Ascending aorta (tissue), 2 donors: ENCODE results near the gene FRAT2. TPM values are rescaled to one million over a fixed set of nuclear protein-coding genes. Genes with fewer than 3 reads are reported as not detected.

Experiments used
- DNase-seq, 2 donors: peaks; one replicate each; pipeline ENCODE4 v3.0.0-alpha.2; 2019; ENCODE audit warnings: low spot score in 2 of 2
- H3K27ac ChIP-seq, 2 donors: fragments of 200-600 bp; sonication (generic); one replicate each; pipeline ENCODE4 v1.5.1; 2016 to 2017; ENCODE audit warnings: mild to moderate bottlenecking in 1 of 2
- H3K27me3 ChIP-seq: fragments of 200-600 bp; sonication (generic); one replicate; pipeline ENCODE4 v1.5.1; 2017
- H3K36me3 ChIP-seq, 2 donors: fragments of 200-600 bp; sonication (generic); one replicate each; pipeline ENCODE4 v1.5.1; 2016
- H3K4me1 ChIP-seq, 2 donors: fragments of 200-600 bp; sonication (generic); one replicate each; pipeline ENCODE4 v1.5.1; 2016 to 2017; ENCODE audit warnings: mild to moderate bottlenecking in 1 of 2
- H3K4me3 ChIP-seq, 2 donors: fragments of 200-600 bp; sonication (generic); one replicate each; pipeline ENCODE4 v1.5.1; 2016 to 2017; ENCODE audit warnings: mild to moderate bottlenecking in 1 of 2
- H3K9me3 ChIP-seq, 2 donors: fragments of 200-600 bp; sonication (generic); one replicate each; pipeline ENCODE4 v1.5.1; 2016
- CTCF ChIP-seq, 3 experiments: fragments of 200-600 bp in 2 of 3; fragments of 450-650 bp in 1 of 3; sonication (generic) in 2 of 3; IDR thresholded peaks; one replicate each; pipeline ENCODE4 v1.5.1; 2016 to 2019; ENCODE audit warnings: antibody characterized with exemption in 3 of 3, mild to moderate bottlenecking in 1 of 3, moderate library complexity in 1 of 3
- intact Hi-C: fragments of 100-400 bp; cut with DNase I; formaldehyde crosslinking; loops from one replicate; pipeline ENCODE4 v1.15.1; 2023
- total RNA-seq: library from RNA; depleted of rRNA; stranded (reverse); fragments of >200 nt; gene quantifications from one replicate; pipeline ENCODE4 v1.1.0, GENCODE V29; 2016

Gene FRAT2
- total RNA-seq, 1 donor from 2014 or later: 32.0 TPM

DNA sequence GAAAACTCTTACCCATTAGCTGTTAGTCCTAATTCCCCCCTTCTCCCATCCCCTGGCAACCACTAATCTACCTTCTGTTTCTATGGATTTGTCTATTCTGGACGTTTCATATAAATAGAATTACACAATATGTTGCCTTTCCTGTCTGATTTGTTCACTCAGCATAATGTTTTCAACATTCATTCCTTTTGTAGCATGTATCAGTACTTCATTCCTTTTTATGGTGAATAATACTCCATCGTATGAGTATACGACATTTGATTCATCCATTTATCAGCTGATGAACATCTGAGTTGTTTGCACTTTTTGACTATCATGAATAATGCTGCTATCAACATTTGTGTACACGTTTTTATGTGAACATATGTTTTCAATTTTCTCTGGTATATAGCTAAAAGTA lies 19.9 kb downstream of the FRAT2 start:
- Histone ChIP-seq H3K27ac (no peak overlapping the region), H3K27me3 (no peaks in the 10 kb centered on the region), H3K4me3 (no peak overlapping the region), H3K36me3 (no peaks in the 10 kb centered on the region), H3K9me3 (no peaks in the 10 kb centered on the region), H3K4me1 (peaks cover 0 to 3% of the 10 kb centered on the region in 2 donors)
- intact Hi-C loops: no loop called here
- DNase-seq: no peak
- no peak for TF ChIP-seq CTCF (IDR thresholded peaks at IDR 0.05)

GRCh38 chr10:97312897-97313296 lies 21.6 kb downstream of the FRAT2 start:
- Histone ChIP-seq H3K36me3 (no peaks in the 10 kb centered on the region), H3K27me3 (no peaks in the 10 kb centered on the region), H3K9me3 (no peaks in the 10 kb centered on the region), H3K27ac (no peak overlapping the region), H3K4me3 (no peak overlapping the region), H3K4me1 (peaks cover 0 to 2% of the 10 kb centered on the region in 2 donors)
- no peak for TF ChIP-seq CTCF (IDR thresholded peaks at IDR 0.05)
- DNase-seq: no peak
- intact Hi-C loops: no loop called here

DNA sequence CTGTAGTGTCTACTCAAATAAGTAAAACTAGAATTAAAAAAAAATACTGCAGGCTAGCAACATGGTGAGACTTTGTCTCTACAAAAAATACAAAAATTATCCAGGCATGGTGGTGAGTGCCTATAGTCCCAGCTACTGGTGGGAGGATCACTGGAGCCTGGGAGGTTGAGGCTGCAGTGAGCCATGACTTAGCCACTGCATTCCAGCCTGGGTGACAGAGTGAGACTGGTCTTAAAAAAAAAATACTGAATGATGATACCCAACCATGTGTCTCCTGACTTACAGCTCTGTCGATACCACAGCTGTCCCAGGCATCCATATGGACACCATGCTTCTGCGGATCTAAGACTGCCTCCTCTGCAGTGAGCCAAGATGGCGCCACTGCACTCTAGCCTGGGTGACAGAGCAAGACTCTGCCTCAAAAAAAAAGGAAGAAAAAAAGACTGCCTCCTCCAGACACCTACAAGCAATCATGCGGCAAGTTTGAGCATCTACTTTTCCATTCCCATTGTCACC lies 23.4 kb downstream of the FRAT2 start:
- Histone ChIP-seq H3K9me3 (no peaks in the 10 kb centered on the region), H3K27me3 (no peaks in the 10 kb centered on the region), H3K27ac (no peak overlapping the region), H3K4me1 (peaks cover 0 to 5% of the 10 kb centered on the region in 2 donors), H3K4me3 (no peak overlapping the region), H3K36me3 (no peaks in the 10 kb centered on the region)
- intact Hi-C loops: no loop called here
- no peak for TF ChIP-seq CTCF (IDR thresholded peaks at IDR 0.05)
- no peak for DNase-seq

GRCh38 chr10:97307866-97308780 lies 26.4 kb downstream of the FRAT2 start:
- Histone ChIP-seq H3K4me3 (no peak overlapping the region), H3K27ac (peak overlapping the region in 1 of 2 donors; percentile 52), H3K27me3 (no peaks in the 10 kb centered on the region), H3K9me3 (no peaks in the 10 kb centered on the region), H3K36me3 (no peaks in the 10 kb centered on the region), H3K4me1 (peaks cover 0 to 5% of the 10 kb centered on the region in 2 donors)
- no peak for TF ChIP-seq CTCF (IDR thresholded peaks at IDR 0.05)
- intact Hi-C loops: no loop called here
- DNase-seq: no peak

GRCh38 chr10:97307441-97307840 lies 27.1 kb downstream of the FRAT2 start:
- TF ChIP-seq CTCF (IDR thresholded peaks at IDR 0.05): no peak
- no peaks in the 10 kb centered on the region for H3K36me3 ChIP-seq
- H3K27me3 ChIP-seq: no peaks in the 10 kb centered on the region
- H3K4me1 ChIP-seq: peaks cover 0 to 5% of the 10 kb centered on the region in 2 donors
- no peaks in the 10 kb centered on the region for H3K9me3 ChIP-seq
- DNase-seq: no peak
- intact Hi-C loops: no loop called here
- H3K4me3 ChIP-seq: no peak overlapping the region
- no peak overlapping the region for H3K27ac ChIP-seq
